GM12891 (cell line): ENCODE measurements around the gene PRKACA.

Experiments used
- DNase-seq: peaks from one replicate; pipeline ENCODE4 v3.0.0; 2011; ENCODE audit warnings: low spot score; ENCODE audit not compliant: insufficient read length
- FAIRE-seq: peaks from 2 replicates; lab custom pipeline; 2011; peaks lifted over from hg19 to GRCh38; lab: Jason Lieb, UNC
- PAX5 ChIP-seq: IDR thresholded peaks from 2 replicates; pipeline ENCODE4 v1.6.1; 2011; ENCODE audit warnings: low read length, moderate library complexity, mild to moderate bottlenecking; ENCODE audit not compliant: insufficient read depth, severe bottlenecking
- POLR2A ChIP-seq: IDR thresholded peaks from 2 replicates; pipeline ENCODE4 v1.6.1; 2011; ENCODE audit warnings: low read depth, low read length, control low read depth
- POLR2AphosphoS5 ChIP-seq: IDR thresholded peaks from 2 replicates; pipeline ENCODE4 v1.6.1; 2011; ENCODE audit warnings: low read depth, low read length, control low read depth
- POU2F2 ChIP-seq: IDR thresholded peaks from 2 replicates; pipeline ENCODE4 v1.6.1; 2011; ENCODE audit warnings: low read depth, mild to moderate bottlenecking, control low read depth, low read length, moderate library complexity
- SPI1 ChIP-seq: IDR thresholded peaks from 2 replicates; pipeline ENCODE4 v1.6.1; 2011; ENCODE audit warnings: low read depth, low read length, control low read depth
- TAF1 ChIP-seq: IDR thresholded peaks from 2 replicates; pipeline ENCODE4 v1.6.1; 2011; ENCODE audit warnings: low read depth, low read length, control low read depth

The PRKACA gene

GRCh38 chr19:14101003-14101545 lies 16.5 kb downstream of the PRKACA start:
- TF ChIP-seq POU2F2 (no peak), SPI1 (no peak), TAF1 (no peak), PAX5 (no peak), POLR2AphosphoS5 (no peak), POLR2A (no peak)
- no peak for DNase-seq
- no peak for FAIRE-seq

GRCh38 chr19:14097532-14098151 lies 19.9 kb downstream of the PRKACA start:
- FAIRE-seq (no peak), DNase-seq (no peak)
- TF ChIP-seq TAF1 = no peak
- no peak for TF ChIP-seq SPI1

- DNase-seq (no peak), FAIRE-seq (no peak)
- TF ChIP-seq TAF1 (no peak), SPI1 (no peak), POLR2A (no peak), PAX5 (no peak)
Observed at GRCh38 chr19:14096272-14096992, 21.1 kb downstream of the PRKACA start.

GRCh38 chr19:14094854-14095253 lies 22.7 kb downstream of the PRKACA start:
- DNase-seq (no peak), FAIRE-seq (no peak)
- TF ChIP-seq POLR2AphosphoS5 (no peak), SPI1 (no peak), POLR2A (no peak), POU2F2 (no peak), TAF1 (no peak), PAX5 (no peak)

GRCh38 chr19:14093117-14093823 lies 24.3 kb downstream of the PRKACA start:
- TF ChIP-seq TAF1 (no peak), POLR2A (0 out of 2 replicates have a peak, but pooled peaks have one; percentile 26), POLR2AphosphoS5 (no peak)
- no peak for DNase-seq
- FAIRE-seq = no peak

GRCh38 chr19:14091813-14092462 lies 25.6 kb downstream of the PRKACA start:
- DNase-seq (peak; percentile 66), FAIRE-seq (no peak)
- no peak for TF ChIP-seq SPI1
- TF ChIP-seq POU2F2 = 0 out of 2 replicates have a peak, but pooled peaks have one; percentile 10
- TF ChIP-seq TAF1 = no peak
- no peak for TF ChIP-seq POLR2AphosphoS5
- no peak for TF ChIP-seq POLR2A
- no peak for TF ChIP-seq PAX5

- TF ChIP-seq SPI1 (0 out of 2 replicates have a peak, but pooled peaks have one; percentile 50), POLR2A (no peak)
- peak; percentile 94 for FAIRE-seq
- peak; percentile 87 for DNase-seq
Observed at GRCh38 chr19:14091081-14091812, 26.3 kb downstream of the PRKACA start.

- peak; percentile 76 for DNase-seq
- peak; percentile 85 for FAIRE-seq
- TF ChIP-seq POLR2AphosphoS5 = no peak
- TF ChIP-seq SPI1 = no peak
- TF ChIP-seq POU2F2 = no peak
- no peak for TF ChIP-seq PAX5
- no peak for TF ChIP-seq TAF1
- TF ChIP-seq POLR2A = no peak
Observed at GRCh38 chr19:14090509-14091080, 27.0 kb downstream of the PRKACA start, which contains the start of gene SAMD1. SAMD1 (minus strand) TSS chr19:14090751.
